IMR-90 (cell line): Measurements from ENCODE around the gene ZNHIT2. TPM values are rescaled to one million over a fixed set of nuclear protein-coding genes. Genes with fewer than 3 reads are reported as not detected.

Experiments
- ATAC-seq: fragments of 200-7000 bp; cut with Tn5 transposase; 2 replicates; pipeline ENCODE4 v1.9.1; 2020; ENCODE audit warnings: low read depth, mild to moderate bottlenecking, moderate library complexity
- BruUV-seq: library from RNA; stranded (reverse); fragments of 400-500 nt; replicated peaks from 2 replicates; lab custom pipeline; 2021; lab: Mats Ljungman, UMichigan
- CTCF ChIA-PET: fragments of 300-600 bp; formaldehyde crosslinking; extraction: SDS; loops from one replicate; lab custom pipeline; 2021; ENCODE audit warnings: antibody characterized with exemption; lab: Yijun Ruan, JAX
- POLR2A ChIA-PET: fragments of 300-600 bp; sonication (Branson Sonifier 250); formaldehyde crosslinking; loops from one replicate; lab custom pipeline; 2022; ENCODE audit warnings: antibody characterized with exemption; ENCODE audit not compliant: unreplicated experiment; lab: Charles Lee
- DNase-seq: peaks from one replicate; pipeline ENCODE4 v3.0.0; 2013
- H2AFZ ChIP-seq: replicated peaks from 2 replicates; pipeline ENCODE3; 2013; ENCODE audit warnings: low read length, mild to moderate bottlenecking; ENCODE audit not compliant: poor library complexity
- H2AK5ac ChIP-seq: 2 replicates; pipeline ENCODE4 v1.6.1; 2013; ENCODE audit warnings: low read depth, low read length, inconsistent platforms
- H2AK9ac ChIP-seq: replicated peaks from 2 replicates; pipeline ENCODE3; 2013; ENCODE audit warnings: mild to moderate bottlenecking, low read depth, low read length, moderate library complexity; ENCODE audit not compliant: poor library complexity
- H2BK120ac ChIP-seq: 2 replicates; pipeline ENCODE4 v1.6.1; 2013; ENCODE audit warnings: low read depth, low read length, inconsistent platforms
- H2BK15ac ChIP-seq: 3 replicates; pipeline ENCODE4 v1.6.1; 2013; ENCODE audit warnings: low read depth, low read length, inconsistent platforms
- H2BK20ac ChIP-seq: 2 replicates; pipeline ENCODE4 v1.6.1; 2013; ENCODE audit warnings: low read depth, mild to moderate bottlenecking, inconsistent platforms, low read length, moderate library complexity
- H2BK5ac ChIP-seq: 2 replicates; pipeline ENCODE4 v1.6.1; 2013; ENCODE audit warnings: mild to moderate bottlenecking, low read depth, low read length, inconsistent platforms; ENCODE audit not compliant: poor library complexity, severe bottlenecking
- H3K14ac ChIP-seq: replicated peaks from 2 replicates; pipeline ENCODE4 v1.6.1; 2013; ENCODE audit warnings: low read depth, low read length, inconsistent platforms
- H3K18ac ChIP-seq: 2 replicates; pipeline ENCODE4 v1.6.1; 2013; ENCODE audit warnings: low read depth, low read length, control low read depth
- H3K23ac ChIP-seq: 2 replicates; pipeline ENCODE4 v1.6.1; 2013; ENCODE audit warnings: low read depth, low read length, inconsistent platforms
- H3K27ac ChIP-seq: 2 replicates; pipeline ENCODE4 v1.5.1; 2013; ENCODE audit warnings: mild to moderate bottlenecking, control low read depth, low read length; ENCODE audit not compliant: insufficient read depth
- H3K27me3 ChIP-seq: 2 replicates; pipeline ENCODE4 v1.6.1; 2013; ENCODE audit warnings: low read length; ENCODE audit not compliant: control insufficient read depth, insufficient read depth
- H3K36me3 ChIP-seq: 2 replicates; pipeline ENCODE4 v1.6.1; 2013; ENCODE audit warnings: low read length, mixed read lengths; ENCODE audit not compliant: control insufficient read depth, insufficient read depth
- H3K4ac ChIP-seq: 2 replicates; pipeline ENCODE4 v1.6.1; 2013; ENCODE audit warnings: low read depth, low read length, inconsistent platforms
- H3K4me1 ChIP-seq: 2 replicates; pipeline ENCODE4 v1.6.1; 2013; ENCODE audit warnings: low read length, mixed read lengths; ENCODE audit not compliant: control insufficient read depth, insufficient read depth
- H3K4me2 ChIP-seq: 2 replicates; pipeline ENCODE4 v1.6.1; 2013; ENCODE audit warnings: low read depth, mild to moderate bottlenecking, control low read depth, low read length, moderate library complexity
- H3K4me3 ChIP-seq: 2 replicates; pipeline ENCODE4 v1.5.1; 2013; ENCODE audit warnings: low read depth, mild to moderate bottlenecking, control low read depth, low read length, moderate library complexity; ENCODE audit not compliant: insufficient read depth
- H3K56ac ChIP-seq: 2 replicates; pipeline ENCODE4 v1.6.1; 2013; ENCODE audit warnings: low read length, inconsistent platforms; ENCODE audit not compliant: insufficient read depth; ENCODE audit errors: extremely low read depth
- H3K79me1 ChIP-seq, 2 experiments: 2 replicates each; pipeline ENCODE4 v1.6.1; 2013; ENCODE audit warnings: low read length in 2 of 2, inconsistent platforms in 1 of 2, low read depth in 1 of 2
- H3K9ac ChIP-seq: 2 replicates; pipeline ENCODE4 v1.6.1; 2013; ENCODE audit warnings: low read depth, low read length, control low read depth
- H3K9me1 ChIP-seq: 2 replicates; pipeline ENCODE4 v1.6.1; 2013; ENCODE audit warnings: low read length, inconsistent platforms; ENCODE audit not compliant: insufficient read depth
- H3K9me3 ChIP-seq: 2 replicates; pipeline ENCODE4 v1.6.1; 2013; ENCODE audit warnings: low read length; ENCODE audit not compliant: control insufficient read depth, insufficient read depth
- H4K20me1 ChIP-seq: 2 replicates; pipeline ENCODE4 v1.6.1; 2013; ENCODE audit warnings: low read length, inconsistent platforms; ENCODE audit not compliant: insufficient read depth
- H4K5ac ChIP-seq: 2 replicates; pipeline ENCODE4 v1.6.1; 2013; ENCODE audit warnings: mild to moderate bottlenecking, low read depth, low read length, control low read depth
- H4K8ac ChIP-seq, 2 experiments: 2 replicates each; pipeline ENCODE4 v1.6.1; 2013; ENCODE audit warnings: low read depth in 2 of 2, low read length in 2 of 2, control low read depth in 1 of 2, inconsistent platforms in 1 of 2
- H4K91ac ChIP-seq: 2 replicates; pipeline ENCODE4 v1.6.1; 2013; ENCODE audit warnings: low read depth, low read length, inconsistent platforms; ENCODE audit not compliant: insufficient read depth
- BHLHE40 ChIP-seq: fragments of 150-350 bp; IDR thresholded peaks from 2 replicates; pipeline ENCODE4 v1.6.1; 2016; ENCODE audit warnings: mild to moderate bottlenecking, low read depth, low read length
- CTCF ChIP-seq: conservative IDR thresholded peaks from 2 replicates; pipeline ENCODE4 v1.5.1; 2012; ENCODE audit warnings: mild to moderate bottlenecking, low read depth, low read length, improper control_type of control experiment
- FOS ChIP-seq: fragments of 150-350 bp; IDR thresholded peaks from 2 replicates; pipeline ENCODE4 v1.6.1; 2016; ENCODE audit warnings: low read depth, low read length
- MAFK ChIP-seq: IDR thresholded peaks from 2 replicates; pipeline ENCODE4 v1.6.1; 2012; ENCODE audit warnings: low read depth, low read length, improper control_type of control experiment
- MXI1 ChIP-seq: IDR thresholded peaks from 2 replicates; pipeline ENCODE4 v1.6.1; 2012; ENCODE audit warnings: low read depth, mild to moderate bottlenecking, low read length, moderate library complexity, borderline replicate concordance
- SMC3 ChIP-seq: fragments of 150-350 bp; IDR thresholded peaks from 2 replicates; pipeline ENCODE4 v1.6.1; 2016; ENCODE audit warnings: low read depth, mild to moderate bottlenecking, antibody characterized with exemption, low read length, moderate library complexity
- USF2 ChIP-seq: fragments of 150-350 bp; IDR thresholded peaks from 2 replicates; pipeline ENCODE4 v1.6.1; 2017; ENCODE audit warnings: mild to moderate bottlenecking, antibody characterized with exemption, low read length, low read depth
- WGBS, 2 experiments: methylation state at CpG; one replicate each; pipeline versions ENCODE4 v1.1.5 to v1.1.7; 2013; ENCODE audit warnings: missing lambda C conversion rate in 2 of 2; ENCODE audit not compliant: insufficient read length in 1 of 2; ENCODE audit errors: extremely low coverage in 2 of 2; 5-methylcytosine and 5-hydroxymethylcytosine counted together
- dilution Hi-C: fragments of 300-500 bp; cut with HindIII; formaldehyde crosslinking; loops from one replicate; pipeline ENCODE4 v1.14.3; 2018; ENCODE audit warnings: low sequenced_read_pairs; ENCODE audit not compliant: unreplicated experiment
- in situ Hi-C: fragments of 300-500 bp; cut with MboI; formaldehyde crosslinking; loops from 3 replicates; pipeline ENCODE4 v1.14.3; 2019; ENCODE audit warnings: low sequenced_read_pairs, inconsistent platforms, mixed read lengths
- intact Hi-C: fragments of 100-400 bp; cut with micrococcal nuclease; formaldehyde crosslinking; loops from 2 replicates; pipeline ENCODE4 v1.10.0; 2022
- polyA plus RNA-seq, 3 experiments: library from polyadenylated mRNA; depleted of rRNA; stranded (reverse); fragments of >200 nt; gene quantifications; 2 replicates each; pipeline ENCODE4 v1.2.3, GENCODE V29; 2012; ENCODE audit warnings: low replicate concordance in 1 of 3
- total RNA-seq: library from RNA; depleted of rRNA; stranded (reverse); fragments of >200 nt; gene quantifications from 2 replicates; pipeline ENCODE4 v1.2.3, GENCODE V29; 2012

Gene ZNHIT2
- total and polyA plus RNA-seq, 2 of the 4 experiments (the other 2 are of a cell fraction), result 3.9 to 5.9 TPM

- DNase-seq (no peak), ATAC-seq (no peak)
- dilution Hi-C loops, result no loop called here
Measured at GRCh38 chr11:65100674-65101350, 16.7 kb downstream of the ZNHIT2 start.

More at GRCh38 chr11:65100674-65101350, 16.7 kb downstream of the ZNHIT2 start:
- peaks cover 4% of the 10 kb centered on the region for H3K4me1 ChIP-seq
- intact Hi-C loops (no loop called here), in situ Hi-C loops (no loop called here)
- no CpG with 5 or more reads among the region's 6 CpGs for WGBS, 2 experiments
- peaks cover 5% of the 10 kb centered on the region for H3K36me3 ChIP-seq
- no peak overlapping the region for H3K14ac ChIP-seq
- H2AK9ac ChIP-seq, result no peak overlapping the region
- H3K4me3 ChIP-seq, result no peak overlapping the region
- no peaks in the 10 kb centered on the region for H3K27me3 ChIP-seq
- no peak overlapping the region for H4K8ac ChIP-seq
- H3K79me1 ChIP-seq, result peaks cover 23 to 56% of the 10 kb centered on the region in 2 experiments
- no peak overlapping the region for H3K27ac ChIP-seq
- H4K5ac ChIP-seq, result no peak overlapping the region
- no peak overlapping the region for H2BK5ac ChIP-seq
- H4K91ac ChIP-seq, result no peak overlapping the region
- ChIA-PET POLR2A (no interaction called here), CTCF (interaction anchor here (3.9 kb wide), 1 partner anchor 11 kb away, joined by 15 read pairs; the partner anchor contains the start of gene TM7SF2)
- no peak overlapping the region for H3K4ac ChIP-seq
- no peak overlapping the region for H2AK5ac ChIP-seq
- no peak overlapping the region for H2BK120ac ChIP-seq
- no peak overlapping the region for H3K4me2 ChIP-seq
- H4K20me1 ChIP-seq, result peaks cover 3% of the 10 kb centered on the region; the same call in 1 of the 2 replicates
- peaks cover 11% of the 10 kb centered on the region for H3K9me1 ChIP-seq
- H3K56ac ChIP-seq, result no peak overlapping the region
- TF ChIP-seq MAFK, result no peak
- TF ChIP-seq CTCF, result no peak
- no peak for TF ChIP-seq BHLHE40
- no peak for TF ChIP-seq SMC3
- no peak for TF ChIP-seq MXI1
- no peak for TF ChIP-seq USF2
- no peak for TF ChIP-seq FOS
- no peak overlapping the region for H3K23ac ChIP-seq
- no peaks in the 10 kb centered on the region for H3K9me3 ChIP-seq
- H2BK15ac ChIP-seq, result no peak overlapping the region
- BruUV-seq, result no TSS peak
- H2AFZ ChIP-seq, result no peak overlapping the region
- H3K18ac ChIP-seq, result no peak overlapping the region
- H2BK20ac ChIP-seq, result no peak overlapping the region
- no peak overlapping the region for H3K9ac ChIP-seq
